HL-60 (cell line): Measurements from ENCODE around the gene NTS.

Experiments used
- DNase-seq, 2 experiments: peaks; one replicate each; pipeline ENCODE4 v3.0.0-alpha.2; 2010 to 2020; ENCODE audit warnings: low read depth in 1 of 2, low spot score in 1 of 2
- H3K27ac ChIP-seq: fragments of 250-450 bp; sonication (Bioruptor Pico); replicated peaks from 2 replicates; pipeline ENCODE4 v1.5.1; 2020; ENCODE audit warnings: mild to moderate bottlenecking, moderate library complexity
- H3K27me3 ChIP-seq: fragments of 250-450 bp; sonication (Bioruptor Pico); 2 replicates; pipeline ENCODE4 v1.5.1; 2021; ENCODE audit warnings: mild to moderate bottlenecking, moderate library complexity; ENCODE audit not compliant: insufficient read depth, poor library complexity, severe bottlenecking
- H3K4me3 ChIP-seq: replicated peaks from 2 replicates; pipeline ENCODE4 v1.5.1; 2011; ENCODE audit warnings: mild to moderate bottlenecking, control low read depth, low read length; ENCODE audit not compliant: insufficient read depth
- CTCF ChIP-seq: IDR thresholded peaks from one replicate; pipeline ENCODE4 v1.5.1; 2011; ENCODE audit warnings: low read length, control low read depth, inconsistent platforms; ENCODE audit not compliant: insufficient read depth
- GABPA ChIP-seq: IDR thresholded peaks from 2 replicates; pipeline ENCODE4 v1.6.1; 2012; ENCODE audit warnings: low read depth
- POLR2AphosphoS5 ChIP-seq: IDR thresholded peaks from 2 replicates; pipeline ENCODE4 v1.6.1; 2012; ENCODE audit warnings: low read depth
- REST ChIP-seq: IDR thresholded peaks from 2 replicates; pipeline ENCODE4 v1.6.1; 2012; ENCODE audit warnings: low read depth; ENCODE audit not compliant: insufficient replicate concordance
- SPI1 ChIP-seq: IDR thresholded peaks from 2 replicates; pipeline ENCODE4 v1.6.1; 2012; ENCODE audit warnings: low read depth, mild to moderate bottlenecking, borderline replicate concordance

The NTS gene

GRCh38 chr12:85920324-85920947 lies 46.3 kb downstream of the NTS start:
- Histone ChIP-seq H3K27ac (no peak overlapping the region), H3K4me3 (no peak overlapping the region), H3K27me3 (no peaks in the 10 kb centered on the region)
- no peak for TF ChIP-seq SPI1
- TF ChIP-seq POLR2AphosphoS5 = no peak
- TF ChIP-seq REST = no peak
- DNase-seq = no peak

GRCh38 chr12:85923767-85924331 lies 49.8 kb downstream of the NTS start:
- DNase-seq = no peak
- Histone ChIP-seq H3K4me3 (no peak overlapping the region), H3K27me3 (no peaks in the 10 kb centered on the region), H3K27ac (no peak overlapping the region)
- TF ChIP-seq POLR2AphosphoS5 (no peak), SPI1 (no peak), REST (no peak), GABPA (no peak), CTCF (peak; percentile 32)

GRCh38 chr12:85927166-85927565 lies 53.1 kb downstream of the NTS start:
- no peak for TF ChIP-seq CTCF
- TF ChIP-seq GABPA = no peak
- no peak for TF ChIP-seq POLR2AphosphoS5
- TF ChIP-seq REST = no peak
- TF ChIP-seq SPI1 = no peak
- DNase-seq = no peak
- H3K4me3 ChIP-seq = no peak overlapping the region
- H3K27ac ChIP-seq = no peak overlapping the region
- no peaks in the 10 kb centered on the region for H3K27me3 ChIP-seq
